Neural cell (in vitro differentiated cells): Measurements from ENCODE around the gene APH1A. TPM values are rescaled to one million over a fixed set of nuclear protein-coding genes. Genes with fewer than 3 reads are reported as not detected.

Experiments used
- H2AFZ ChIP-seq: fragments of 200-600, 300-800 bp; sonication (generic), shearing (Covaris generic); 2 replicates; pipeline ENCODE4 v1.6.0; 2014; ENCODE audit warnings: low read depth, mild to moderate bottlenecking, antibody characterized with exemption, low read length, moderate library complexity
- H3F3A ChIP-seq: fragments of 200-600 bp; shearing (Covaris generic); 2 replicates; pipeline ENCODE4 v1.6.1; 2016; ENCODE audit warnings: mild to moderate bottlenecking, moderate library complexity, mixed read lengths, antibody characterized with exemption, low read length; ENCODE audit not compliant: insufficient read depth, poor library complexity, severe bottlenecking
- H3K27ac ChIP-seq: fragments of 200-600, 300-800 bp; sonication (generic), shearing (Covaris generic); 2 replicates; pipeline ENCODE4 v1.5.1; 2014; ENCODE audit warnings: mild to moderate bottlenecking, low read length, moderate library complexity
- H3K27me3 ChIP-seq: fragments of 300-800, 200-600 bp; sonication (generic), shearing (Covaris generic); 2 replicates; pipeline ENCODE4 v1.6.0; 2014; ENCODE audit warnings: mild to moderate bottlenecking, low read depth, low read length, moderate library complexity; ENCODE audit not compliant: insufficient read depth
- H3K36me3 ChIP-seq: fragments of 300-800, 200-600 bp; sonication (generic), shearing (Covaris generic); 2 replicates; pipeline ENCODE4 v1.5.1; 2014; ENCODE audit warnings: mild to moderate bottlenecking, antibody characterized with exemption, low read length, moderate library complexity; ENCODE audit not compliant: insufficient read depth
- H3K4me2 ChIP-seq: fragments of 300-800, 200-600 bp; sonication (generic), shearing (Covaris generic); 2 replicates; pipeline ENCODE4 v1.6.0; 2014; ENCODE audit warnings: mild to moderate bottlenecking, low read length
- H3K4me3 ChIP-seq: fragments of 300-800, 200-600 bp; sonication (generic), shearing (Covaris generic); 2 replicates; pipeline ENCODE4 v1.5.1; 2014; ENCODE audit warnings: mild to moderate bottlenecking, low read length, moderate library complexity
- H3K79me2 ChIP-seq: fragments of 200-600 bp; shearing (Covaris generic); replicated peaks from 2 replicates; pipeline ENCODE4 v1.6.0; 2014; ENCODE audit warnings: mild to moderate bottlenecking, low read length, moderate library complexity; ENCODE audit not compliant: insufficient read depth
- H3K9ac ChIP-seq: fragments of 300-800, 200-600 bp; sonication (generic), shearing (Covaris generic); 2 replicates; pipeline ENCODE4 v1.6.1; 2016; ENCODE audit warnings: mild to moderate bottlenecking, low read length, mixed read lengths
- H3K9me2 ChIP-seq: fragments of 200-600 bp; shearing (Covaris generic); 2 replicates; pipeline ENCODE4 v1.6.1; 2016; ENCODE audit warnings: mild to moderate bottlenecking, low read length, mixed read lengths; ENCODE audit not compliant: insufficient read depth
- H3K9me3 ChIP-seq: fragments of 200-600, 300-800 bp; sonication (generic), shearing (Covaris generic); 2 replicates; pipeline ENCODE4 v1.6.1; 2016; ENCODE audit warnings: mild to moderate bottlenecking, mixed run types, low read length, moderate library complexity, mixed read lengths
- H4K20me1 ChIP-seq: fragments of 200-600 bp; shearing (Covaris generic); 2 replicates; pipeline ENCODE4 v1.6.1; 2016; ENCODE audit warnings: mild to moderate bottlenecking, mixed run types; ENCODE audit not compliant: insufficient read depth
- CTCF ChIP-seq: fragments of 450-650 bp; IDR thresholded peaks from 2 replicates; pipeline ENCODE4 v1.5.1; 2014; ENCODE audit warnings: antibody characterized with exemption, mild to moderate bottlenecking, moderate library complexity; ENCODE audit not compliant: poor library complexity, severe bottlenecking
- EP300 ChIP-seq: fragments of 450-650 bp; conservative IDR thresholded peaks from 2 replicates; pipeline ENCODE4 v1.6.1; 2014; ENCODE audit warnings: antibody characterized with exemption, mild to moderate bottlenecking, moderate library complexity; ENCODE audit not compliant: poor library complexity, severe bottlenecking
- EZH2 ChIP-seq: fragments of 200-600, 300-800 bp; shearing (Covaris generic), sonication (generic); IDR thresholded peaks from 2 replicates; pipeline ENCODE4 v1.6.1; 2014; ENCODE audit warnings: antibody characterized with exemption, low read length, borderline replicate concordance, mild to moderate bottlenecking; ENCODE audit not compliant: insufficient read depth, poor library complexity, severe bottlenecking
- MXI1 ChIP-seq: fragments of 450-650 bp; conservative IDR thresholded peaks from 2 replicates; pipeline ENCODE4 v1.6.1; 2014; ENCODE audit warnings: antibody characterized with exemption, mild to moderate bottlenecking; ENCODE audit not compliant: poor library complexity, severe bottlenecking
- POLR2AphosphoS5 ChIP-seq: IDR thresholded peaks from 2 replicates; pipeline ENCODE4 v1.6.1; 2012
- RAD21 ChIP-seq: fragments of 450-650 bp; conservative IDR thresholded peaks from 2 replicates; pipeline ENCODE4 v1.6.1; 2014; ENCODE audit warnings: antibody characterized with exemption, mild to moderate bottlenecking, moderate library complexity
- REST ChIP-seq: IDR thresholded peaks from 2 replicates; pipeline ENCODE4 v1.6.1; 2012; ENCODE audit warnings: borderline replicate concordance
- SMC3 ChIP-seq: fragments of 450-650 bp; conservative IDR thresholded peaks from 2 replicates; pipeline ENCODE4 v1.6.1; 2014; ENCODE audit warnings: antibody characterized with exemption, mild to moderate bottlenecking, moderate library complexity; ENCODE audit not compliant: poor library complexity
- TAF1 ChIP-seq: IDR thresholded peaks from 2 replicates; pipeline ENCODE4 v1.6.1; 2012; ENCODE audit warnings: low read depth
- polyA plus RNA-seq: library from polyadenylated mRNA; depleted of rRNA; stranded (reverse); fragments of >200 nt; gene quantifications from 2 replicates; pipeline ENCODE4 v1.2.3, GENCODE V29; 2014

APH1A gene
- polyA plus RNA-seq, 1 donor from 2014 or later: 167 TPM

GRCh38 chr1:150282558-150282958 is 13.7 kb upstream of the APH1A start:
- Histone ChIP-seq H3K9me3 (no peaks in the 10 kb centered on the region), H3F3A (no peaks in the 10 kb centered on the region), H3K79me2 (no peaks in the 10 kb centered on the region), H2AFZ (peak overlapping the region; percentile 80), H3K4me2 (peak overlapping the region; percentile 84), H3K27ac (peak overlapping the region; percentile 32), H3K4me3 (peak overlapping the region; percentile 87), H3K27me3 (no peaks in the 10 kb centered on the region), H3K9ac (peak overlapping the region; percentile 74), H4K20me1 (no peaks in the 10 kb centered on the region), H3K9me2 (no peaks in the 10 kb centered on the region), H3K36me3 (no peaks in the 10 kb centered on the region)
- TF ChIP-seq MXI1: no peak
- peak; percentile 55 for TF ChIP-seq REST
- TF ChIP-seq POLR2AphosphoS5: peak; percentile 85
- no peak for TF ChIP-seq EZH2
- TF ChIP-seq SMC3: peak; percentile 44
- TF ChIP-seq EP300: no peak
- no peak for TF ChIP-seq CTCF
- TF ChIP-seq RAD21: peak; percentile 19

- Histone ChIP-seq H2AFZ (peak within 1 kb of the TSS; percentile 80), H3K27ac (peak within 1 kb of the TSS; percentile 48)
Observed at GRCh38 chr1:150281758-150282557, 13.1 kb upstream of the APH1A start, which contains the start of gene CIART. Gene CIART (plus strand): TSS chr1:150282554. CDS start chr1:150283268, 714 bp downstream.

More at GRCh38 chr1:150281758-150282557, 13.1 kb upstream of the APH1A start, which contains the start of gene CIART:
- Histone ChIP-seq H3K36me3 (no peaks in the 10 kb centered on the region), H3K79me2 (no peaks in the 10 kb centered on the region), H4K20me1 (no peaks in the 10 kb centered on the region), H3K4me2 (peak within 1 kb of the TSS; percentile 84), H3K4me3 (peak within 1 kb of the TSS; percentile 87), H3K9me2 (no peaks in the 10 kb centered on the region), H3K27me3 (no peaks in the 10 kb centered on the region), H3K9me3 (no peaks in the 10 kb centered on the region), H3F3A (no peaks in the 10 kb centered on the region), H3K9ac (peak within 1 kb of the TSS; percentile 74)
- TF ChIP-seq CTCF: no peak
- peak; percentile 42 for TF ChIP-seq POLR2AphosphoS5
- no peak for TF ChIP-seq EZH2
- no peak for TF ChIP-seq EP300
- TF ChIP-seq RAD21: no peak
- TF ChIP-seq SMC3: no peak
- peak; percentile 54 for TF ChIP-seq TAF1
- peak; percentile 96 for TF ChIP-seq MXI1
- no peak for TF ChIP-seq REST
